Spinal cord (tissue), 10 donors: ENCODE measurements around the gene PNN. TPM values are rescaled to one million over a fixed set of nuclear protein-coding genes. Genes with fewer than 3 reads are reported as not detected.
"Not testable (repeated sequence)": the region's sequence is repeated elsewhere in the genome, so short reads cannot be mapped to it uniquely, and the experiment has no call there.

Source experiments
- DNase-seq, 6 donors: peaks; one replicate each; pipeline versions ENCODE4 v3.0.0 to v3.0.0-alpha.2; 2013 to 2015; ENCODE audit warnings: low spot score in 6 of 6, low read depth in 4 of 6
- H3K27ac ChIP-seq: one replicate; pipeline ENCODE4 v1.5.1; 2013; ENCODE audit warnings: low read depth, low read length, control low read depth
- H3K27me3 ChIP-seq: one replicate; pipeline ENCODE4 v1.6.1; 2013; ENCODE audit warnings: low read length; ENCODE audit not compliant: control insufficient read depth, insufficient read depth
- H3K36me3 ChIP-seq: one replicate; pipeline ENCODE4 v1.6.1; 2013; ENCODE audit warnings: low read length; ENCODE audit not compliant: control insufficient read depth, insufficient read depth
- H3K4me1 ChIP-seq: one replicate; pipeline ENCODE4 v1.6.1; 2013; ENCODE audit warnings: low read length; ENCODE audit not compliant: control insufficient read depth, insufficient read depth
- H3K4me3 ChIP-seq: one replicate; pipeline ENCODE4 v1.5.1; 2013; ENCODE audit warnings: low read depth, low read length, control low read depth
- H3K9me3 ChIP-seq: one replicate; pipeline ENCODE4 v1.6.1; 2013; ENCODE audit warnings: low read length; ENCODE audit not compliant: control insufficient read depth, insufficient read depth
- WGBS: methylation state at CpG from one replicate; pipeline ENCODE4 v1.1.5; 2013; ENCODE audit warnings: missing lambda C conversion rate; ENCODE audit not compliant: insufficient coverage; 5-methylcytosine and 5-hydroxymethylcytosine counted together
- polyA plus RNA-seq, 2 donors: library from polyadenylated mRNA; unstranded; fragments of 120-200 nt; gene quantifications; one replicate each; pipeline ENCODE4 v1.2.1, GENCODE V29; 2013; ENCODE audit not compliant: insufficient read length in 2 of 2
- total RNA-seq, 2 donors: library from RNA; depleted of rRNA in 1 of 2; stranded (reverse); fragments of 120-200 nt in 1 of 2; fragments of >200 nt in 1 of 2; gene quantifications; one replicate each; pipeline versions ENCODE4 v1.2.3 to v1.2.4, GENCODE V29; 2013 to 2014
- donor health status: healthy.

PNN gene
- total and polyA plus RNA-seq, 4 donors, result 29.8 to 123 (median 70.9) TPM

GRCh38 chr14:39186941-39187525, 12.0 kb downstream of the PNN start:
- WGBS, result no CpG with 5 or more reads among the region's 4 CpGs
- Histone ChIP-seq H3K27me3 (no peaks in the 10 kb centered on the region), H3K9me3 (no peaks in the 10 kb centered on the region), H3K4me1 (no peaks in the 10 kb centered on the region), H3K27ac (no peak overlapping the region), H3K4me3 (no peak overlapping the region), H3K36me3 (peaks cover 15% of the 10 kb centered on the region)
- DNase-seq, result no peak

DNA sequence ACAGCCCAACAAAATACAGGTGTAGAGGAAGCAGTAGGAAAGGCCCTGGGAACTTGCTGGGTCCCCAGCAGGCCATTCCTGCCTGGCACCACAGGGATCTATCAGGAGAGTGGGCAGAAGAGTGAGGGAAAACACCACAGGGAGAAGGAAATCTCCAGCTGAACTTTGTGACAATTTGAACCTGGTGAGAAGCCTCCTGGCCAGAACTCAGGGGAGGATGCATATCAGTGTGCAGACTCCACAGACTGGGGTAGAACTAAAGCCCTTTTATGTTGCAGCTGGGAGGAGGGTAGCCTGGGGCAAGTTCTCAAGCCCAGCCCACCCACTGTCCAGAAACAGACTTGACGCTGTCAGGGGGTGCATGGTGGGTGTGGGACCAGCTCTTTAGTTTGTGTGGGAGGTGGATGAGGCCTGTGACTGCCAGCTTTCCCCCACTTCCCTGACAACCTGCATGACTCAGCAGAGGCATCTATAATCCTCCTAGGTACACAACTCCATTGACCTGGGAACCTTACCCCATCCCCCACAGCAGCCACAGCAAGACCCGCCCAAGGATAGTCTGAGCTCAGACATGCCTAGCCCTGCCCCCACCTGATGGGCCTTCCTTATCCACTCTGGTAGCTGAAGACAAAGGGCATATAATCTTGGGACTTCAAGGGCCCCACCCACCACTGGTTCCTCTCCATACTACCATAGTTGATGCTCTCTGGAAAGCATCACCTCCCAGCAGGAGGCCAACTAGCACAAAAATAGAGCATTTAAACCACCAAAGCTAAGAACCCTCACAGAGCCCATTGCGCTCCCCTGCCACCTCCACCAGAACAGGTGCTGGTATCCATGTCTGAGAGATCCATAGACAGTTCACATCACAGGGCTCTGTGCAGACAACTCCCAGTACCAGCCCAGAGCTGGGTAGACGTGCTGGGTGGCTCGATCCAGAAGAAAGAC, 28.9 kb downstream of the PNN start:
- Histone ChIP-seq H3K4me3 (no peak overlapping the region), H3K27me3 (no peaks in the 10 kb centered on the region), H3K36me3 (no peaks in the 10 kb centered on the region), H3K4me1 (no peaks in the 10 kb centered on the region), H3K9me3 (no peaks in the 10 kb centered on the region), H3K27ac (no peak overlapping the region)
- 86% methylated on average over 4 of the region's 5 CpGs for WGBS
- DNase-seq, result no peak

- not testable (repeated sequence) for H3K4me3 ChIP-seq, H3K27ac ChIP-seq, H3K27me3 ChIP-seq, H3K4me1 ChIP-seq, H3K9me3 ChIP-seq, H3K36me3 ChIP-seq, DNase-seq
- 80% methylated on average over 1 of the region's 2 CpGs for WGBS
These were observed 32.4 kb downstream of the PNN start for GRCh38 chr14:39207430-39207829.

GRCh38 chr14:39211109-39211741, 36.2 kb downstream of the PNN start:
- H3K27me3 ChIP-seq, result no peaks in the 10 kb centered on the region
- no peak overlapping the region for H3K27ac ChIP-seq
- no peaks in the 10 kb centered on the region for H3K4me1 ChIP-seq
- H3K4me3 ChIP-seq, result no peak overlapping the region
- no peak for DNase-seq
- no peaks in the 10 kb centered on the region for H3K9me3 ChIP-seq
- WGBS, result 94% methylated on average over 7 of the region's 15 CpGs
- H3K36me3 ChIP-seq, result no peaks in the 10 kb centered on the region

GRCh38 chr14:39212034-39212433, 37.0 kb downstream of the PNN start:
- H3K4me3 ChIP-seq, result no peak overlapping the region
- no peak for DNase-seq
- H3K27ac ChIP-seq, result no peak overlapping the region
- no peaks in the 10 kb centered on the region for H3K27me3 ChIP-seq
- no peaks in the 10 kb centered on the region for H3K4me1 ChIP-seq
- WGBS, result 76% methylated on average over 3 of the region's 3 CpGs
- no peaks in the 10 kb centered on the region for H3K9me3 ChIP-seq
- H3K36me3 ChIP-seq, result no peaks in the 10 kb centered on the region

DNA sequence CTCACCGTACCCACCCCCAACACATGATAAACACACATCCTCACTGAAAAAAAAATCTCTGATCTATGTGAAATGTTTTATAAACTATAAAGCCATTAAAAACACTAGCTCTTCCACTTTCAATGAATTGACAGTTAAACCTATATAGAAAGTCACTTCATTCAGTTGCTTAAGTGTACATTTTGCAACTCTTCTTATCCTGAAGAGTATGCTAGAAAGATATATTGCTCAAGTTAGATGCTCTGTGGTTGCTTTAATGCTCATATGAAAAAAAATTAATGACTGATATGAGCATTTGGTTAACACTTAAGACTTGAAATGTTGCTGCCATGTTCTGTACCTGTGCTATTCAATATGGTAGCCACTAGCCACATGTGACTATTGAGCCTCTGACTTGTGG, 37.6 kb downstream of the PNN start:
- H3K36me3 ChIP-seq, result no peaks in the 10 kb centered on the region
- H3K4me1 ChIP-seq, result no peaks in the 10 kb centered on the region
- WGBS, result no CpG with 5 or more reads among the region's 1 CpG
- no peak overlapping the region for H3K27ac ChIP-seq
- no peak for DNase-seq
- H3K4me3 ChIP-seq, result no peak overlapping the region
- no peaks in the 10 kb centered on the region for H3K9me3 ChIP-seq
- H3K27me3 ChIP-seq, result no peaks in the 10 kb centered on the region

DNA sequence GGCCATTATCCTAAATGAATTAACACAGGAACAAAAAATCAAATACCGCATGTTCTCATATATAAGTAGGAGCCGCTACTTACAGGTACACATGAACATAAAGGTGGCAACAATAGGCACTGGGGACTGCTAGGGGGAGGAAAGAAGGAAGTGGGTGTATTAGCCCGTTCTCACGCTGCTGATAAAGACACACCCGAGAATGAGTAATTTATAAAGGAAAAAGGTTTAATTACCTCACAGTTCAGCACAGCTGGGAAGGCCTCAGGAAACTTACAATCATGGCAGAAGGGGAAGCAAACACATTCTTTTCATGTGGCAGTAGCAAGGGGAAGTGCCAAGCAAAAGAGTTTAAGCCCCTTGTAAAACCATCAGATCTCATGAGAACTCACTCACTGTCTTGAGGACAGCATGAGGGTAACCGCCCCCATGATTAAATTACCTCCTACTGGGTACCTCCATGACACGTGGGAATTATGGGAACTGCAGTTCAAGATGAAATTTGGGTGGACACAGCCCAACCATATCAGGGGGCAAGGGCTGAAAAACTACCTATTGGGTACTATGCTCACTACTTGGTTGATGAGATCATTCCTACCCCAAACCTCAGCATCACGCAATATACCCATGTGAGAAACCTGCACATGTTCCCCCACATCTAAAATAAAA, 42.3 kb downstream of the PNN start:
- no peaks in the 10 kb centered on the region for H3K36me3 ChIP-seq
- no CpG with 5 or more reads among the region's 8 CpGs for WGBS
- no peak overlapping the region for H3K27ac ChIP-seq
- H3K9me3 ChIP-seq, result no peaks in the 10 kb centered on the region
- H3K4me1 ChIP-seq, result no peaks in the 10 kb centered on the region
- DNase-seq, result no peak
- H3K27me3 ChIP-seq, result no peaks in the 10 kb centered on the region
- no peak overlapping the region for H3K4me3 ChIP-seq

GRCh38 chr14:39218171-39218769, 43.2 kb downstream of the PNN start:
- Histone ChIP-seq H3K36me3 (no peaks in the 10 kb centered on the region), H3K27ac (no peak overlapping the region), H3K4me1 (no peaks in the 10 kb centered on the region), H3K4me3 (no peak overlapping the region), H3K9me3 (no peaks in the 10 kb centered on the region), H3K27me3 (no peaks in the 10 kb centered on the region)
- no peak for DNase-seq
- WGBS, result no CpG with 5 or more reads among the region's 5 CpGs

DNA sequence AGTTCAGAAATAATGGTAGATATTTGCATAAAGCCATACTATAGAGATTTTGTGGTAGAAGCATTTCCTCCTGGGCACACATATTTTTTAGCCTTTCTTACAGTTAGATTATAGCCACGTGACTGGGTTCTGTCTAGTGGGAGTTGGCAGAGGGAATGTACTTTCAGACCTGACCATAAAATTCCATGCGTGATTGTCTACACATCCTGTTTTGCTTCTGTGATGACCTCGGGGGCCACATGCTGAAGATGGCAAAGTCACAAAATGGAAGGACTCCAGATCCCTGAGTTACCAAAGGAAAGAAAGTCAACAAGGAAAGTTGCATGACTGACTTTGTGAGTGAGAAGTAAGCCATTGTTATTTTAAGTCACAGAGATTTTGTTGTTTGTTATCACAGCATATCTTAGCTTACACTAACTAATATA, 44.0 kb downstream of the PNN start:
- H3K4me3 ChIP-seq, result no peak overlapping the region
- H3K9me3 ChIP-seq, result no peaks in the 10 kb centered on the region
- WGBS, result 75% methylated on average over 3 of the region's 3 CpGs
- no peaks in the 10 kb centered on the region for H3K36me3 ChIP-seq
- H3K27me3 ChIP-seq, result no peaks in the 10 kb centered on the region
- no peak overlapping the region for H3K27ac ChIP-seq
- DNase-seq, result no peak
- H3K4me1 ChIP-seq, result no peaks in the 10 kb centered on the region
